H9 (cell line): ENCODE data around the gene UBR2. TPM values are rescaled to one million over a fixed set of nuclear protein-coding genes. Genes with fewer than 3 reads are reported as not detected.

Experiments used
- DNase-seq: peaks from one replicate; pipeline ENCODE4 v3.0.0-alpha.2; 2017
- H2AFZ ChIP-seq: one replicate; pipeline ENCODE4 v1.6.1; 2013; ENCODE audit warnings: mild to moderate bottlenecking, low read length, control low read depth, moderate library complexity
- H2AK5ac ChIP-seq: 2 replicates; pipeline ENCODE4 v1.6.1; 2013; ENCODE audit warnings: low read length, control low read depth, mixed read lengths; ENCODE audit not compliant: insufficient read length
- H2BK120ac ChIP-seq: one replicate; pipeline ENCODE4 v1.6.1; 2013; ENCODE audit warnings: low read depth, mild to moderate bottlenecking, low read length, control low read depth, inconsistent platforms; ENCODE audit not compliant: poor library complexity, severe bottlenecking
- H2BK12ac ChIP-seq: 2 replicates; pipeline ENCODE4 v1.6.1; 2013; ENCODE audit warnings: low read length, control low read depth, mixed read lengths, low read depth; ENCODE audit not compliant: insufficient read length
- H2BK15ac ChIP-seq: 2 replicates; pipeline ENCODE4 v1.6.1; 2013; ENCODE audit warnings: low read depth, low read length, control low read depth
- H2BK20ac ChIP-seq: one replicate; pipeline ENCODE4 v1.6.1; 2013; ENCODE audit warnings: low read depth, mild to moderate bottlenecking, low read length, control low read depth, inconsistent platforms; ENCODE audit not compliant: poor library complexity, severe bottlenecking
- H2BK5ac ChIP-seq: 2 replicates; pipeline ENCODE4 v1.6.1; 2013; ENCODE audit warnings: low read length, control low read depth, mixed read lengths; ENCODE audit not compliant: insufficient read length
- H3K14ac ChIP-seq: 2 replicates; pipeline ENCODE4 v1.6.1; 2013; ENCODE audit warnings: low read length, control low read depth; ENCODE audit not compliant: insufficient read depth
- H3K18ac ChIP-seq: 2 replicates; pipeline ENCODE4 v1.6.1; 2013; ENCODE audit warnings: low read depth, mild to moderate bottlenecking, mixed read lengths, low read length, control low read depth; ENCODE audit not compliant: insufficient read length
- H3K23ac ChIP-seq: 2 replicates; pipeline ENCODE4 v1.6.1; 2013; ENCODE audit warnings: low read length, control low read depth, mixed read lengths, low read depth; ENCODE audit not compliant: insufficient read length
- H3K23me2 ChIP-seq: 2 replicates; pipeline ENCODE4 v1.6.1; 2013; ENCODE audit warnings: low read depth, mild to moderate bottlenecking, mixed read lengths, low read length, control low read depth; ENCODE audit not compliant: insufficient read length, poor library complexity, severe bottlenecking
- H3K27ac ChIP-seq: 2 replicates; pipeline ENCODE4 v1.5.1; 2013; ENCODE audit warnings: low read length, control low read depth, mixed read lengths, low read depth; ENCODE audit not compliant: insufficient read length
- H3K27me3 ChIP-seq: 2 replicates; pipeline ENCODE4 v1.6.1; 2013; ENCODE audit warnings: low read length, control low read depth, inconsistent platforms; ENCODE audit not compliant: insufficient read depth
- H3K4ac ChIP-seq: 2 replicates; pipeline ENCODE4 v1.6.1; 2013; ENCODE audit warnings: low read depth, mild to moderate bottlenecking, control low read depth, inconsistent platforms, low read length, moderate library complexity
- H3K4me1 ChIP-seq: 2 replicates; pipeline ENCODE4 v1.6.1; 2013; ENCODE audit warnings: low read length, control low read depth, inconsistent platforms; ENCODE audit not compliant: insufficient read depth
- H3K4me2 ChIP-seq: 2 replicates; pipeline ENCODE4 v1.6.1; 2013; ENCODE audit warnings: low read length, control low read depth, mixed read lengths; ENCODE audit not compliant: insufficient read length, insufficient read depth
- H3K56ac ChIP-seq: 2 replicates; pipeline ENCODE4 v1.6.1; 2013; ENCODE audit warnings: low read depth, mild to moderate bottlenecking, mixed read lengths, low read length, control low read depth; ENCODE audit not compliant: insufficient read length
- H3K79me1 ChIP-seq: 2 replicates; pipeline ENCODE4 v1.6.1; 2013; ENCODE audit warnings: low read depth, mild to moderate bottlenecking, moderate library complexity, low read length, control low read depth, inconsistent platforms; ENCODE audit not compliant: insufficient read depth, poor library complexity, severe bottlenecking
- H3K79me2 ChIP-seq: 2 replicates; pipeline ENCODE4 v1.6.1; 2013; ENCODE audit warnings: low read length, control low read depth, inconsistent platforms; ENCODE audit not compliant: insufficient read depth
- H3K9ac ChIP-seq: 2 replicates; pipeline ENCODE4 v1.6.1; 2013; ENCODE audit warnings: low read length, control low read depth, mixed read lengths; ENCODE audit not compliant: insufficient read length; ENCODE audit errors: extremely low read depth
- H3K9me3 ChIP-seq: one replicate; pipeline ENCODE4 v1.6.1; 2013; ENCODE audit warnings: low read depth, low read length, inconsistent platforms; ENCODE audit not compliant: control insufficient read depth
- H3T11ph ChIP-seq: one replicate; pipeline ENCODE4 v1.6.1; 2013; ENCODE audit warnings: mild to moderate bottlenecking, low read length, control low read depth, inconsistent platforms
- H4K20me1 ChIP-seq: one replicate; pipeline ENCODE4 v1.6.1; 2013; ENCODE audit not compliant: control insufficient read depth, insufficient read length, insufficient read depth
- H4K5ac ChIP-seq: 2 replicates; pipeline ENCODE4 v1.6.1; 2013; ENCODE audit warnings: low read depth, mild to moderate bottlenecking, mixed read lengths, low read length, control low read depth; ENCODE audit not compliant: insufficient read length
- H4K8ac ChIP-seq: replicated peaks from 2 replicates; pipeline ENCODE4 v1.6.1; 2013; ENCODE audit warnings: low read length, control low read depth, mixed read lengths, low read depth; ENCODE audit not compliant: insufficient read length
- H4K91ac ChIP-seq: 2 replicates; pipeline ENCODE4 v1.6.1; 2013; ENCODE audit warnings: low read depth, mild to moderate bottlenecking, moderate library complexity, mixed read lengths, low read length, control low read depth; ENCODE audit not compliant: insufficient read length
- H3K27ac Mint-ChIP-seq, 3 experiments: 2 replicates in 2 of 3; 3 replicates in 1 of 3; pipeline ENCODE4 v1.8.0; 2020 to 2021; ENCODE audit warnings: mixed read lengths in 3 of 3, mild to moderate bottlenecking in 1 of 3, moderate library complexity in 1 of 3
- H3K27me3 Mint-ChIP-seq: 2 replicates; pipeline ENCODE4 v1.8.0; 2021; ENCODE audit warnings: low read depth, mild to moderate bottlenecking, moderate library complexity, mixed read lengths
- H3K36me3 Mint-ChIP-seq, 3 experiments: 2 replicates in 2 of 3; 3 replicates in 1 of 3; pipeline ENCODE4 v1.8.0; 2020 to 2021; ENCODE audit warnings: low read depth in 3 of 3, mixed read lengths in 3 of 3; ENCODE audit not compliant: insufficient read depth in 1 of 3
- H3K4me1 Mint-ChIP-seq, 2 experiments: 2 replicates each; pipeline ENCODE4 v1.8.0; 2020; ENCODE audit warnings: mixed read lengths in 2 of 2
- H3K4me3 Mint-ChIP-seq, 2 experiments: 2 replicates in 1 of 2; 3 replicates in 1 of 2; pipeline ENCODE4 v1.8.0; 2020 to 2021; ENCODE audit warnings: mild to moderate bottlenecking in 2 of 2, mixed read lengths in 2 of 2, moderate library complexity in 1 of 2
- H3K9me3 Mint-ChIP-seq, 2 experiments: 2 replicates in 1 of 2; 3 replicates in 1 of 2; pipeline ENCODE4 v1.8.0; 2020; ENCODE audit warnings: mild to moderate bottlenecking in 2 of 2, mixed read lengths in 2 of 2, moderate library complexity in 1 of 2
- WGBS: extraction: QIAGEN DNeasy Blood & Tissue Kit; methylation state at CpG from one replicate; pipeline ENCODE4 v1.1.7; 2013; ENCODE audit warnings: missing lambda C conversion rate, low lambda C conversion rate, mixed read lengths; ENCODE audit not compliant: insufficient read length; ENCODE audit errors: extremely low coverage; 5-methylcytosine and 5-hydroxymethylcytosine counted together
- total RNA-seq: library from RNA; stranded (reverse); gene quantifications from 2 replicates; pipeline ENCODE4 v1.2.1, GENCODE V29; 2021
- TF ChIP-seq, protein P1 (sequence below): fragments of 200-600 bp; sonication (generic); conservative IDR thresholded peaks from 3 replicates; pipeline ENCODE4 v1.8.0; 2021; ENCODE audit warnings: antibody characterized with exemption, mild to moderate bottlenecking

UBR2 gene
- total RNA-seq, 1 experiment from 2014 or later = 18.7 TPM

DNA sequence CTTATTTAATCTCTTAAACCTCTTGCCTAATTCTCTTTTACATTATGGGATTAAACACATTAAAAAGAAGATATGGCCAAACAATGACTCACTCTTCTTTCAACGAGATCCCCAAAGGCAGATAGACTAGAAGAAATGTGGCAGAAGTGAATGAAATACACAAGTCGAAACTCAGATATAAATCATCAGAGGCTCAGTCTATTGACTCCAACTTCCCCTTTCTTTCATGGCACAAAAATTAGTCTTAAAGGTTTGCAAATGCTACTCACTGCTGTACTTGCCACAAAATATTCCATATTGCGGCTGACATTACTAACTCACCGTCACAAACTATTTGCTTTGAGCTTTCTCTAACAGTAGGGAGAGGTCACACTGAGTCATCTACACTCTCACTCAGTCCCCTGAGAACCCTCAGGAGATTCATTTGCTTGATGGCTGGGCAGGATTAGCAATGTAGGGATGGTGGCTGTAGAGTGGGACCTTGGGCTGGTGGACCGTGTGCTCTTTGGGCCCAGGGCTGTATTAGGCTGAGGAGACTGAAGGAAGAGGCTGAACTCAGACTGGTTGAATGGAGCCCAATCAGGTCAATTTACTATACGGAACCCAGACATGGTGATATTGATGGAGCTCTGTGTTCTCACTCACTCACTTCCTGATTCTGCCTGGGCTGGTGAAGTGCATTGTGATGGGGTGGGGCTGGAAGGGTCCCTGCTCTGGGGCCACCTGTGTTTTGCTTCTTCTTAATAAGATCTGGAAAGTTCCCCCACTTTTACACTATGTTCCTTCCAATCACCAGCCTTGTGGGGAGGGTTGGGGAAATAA lies 42.8 kb upstream of the UBR2 start:
- DNase-seq = no peak
- Histone ChIP-seq H2AK5ac (no peak overlapping the region), H3K27ac (no peak overlapping the region), H3K9me3 (no peaks in the 10 kb centered on the region), H3K4me1 (no peaks in the 10 kb centered on the region), H3K23ac (no peak overlapping the region), H4K91ac (no peak overlapping the region), H3K79me2 (no peaks in the 10 kb centered on the region), H4K5ac (no peak overlapping the region), H3K56ac (no peak overlapping the region), H2AFZ (no peak overlapping the region), H3K27me3 (no peaks in the 10 kb centered on the region), H2BK15ac (no peak overlapping the region), H3K79me1 (no peaks in the 10 kb centered on the region), H3K4ac (no peak overlapping the region), H2BK12ac (no peak overlapping the region), H3K4me2 (no peak overlapping the region), H3K9ac (no peak overlapping the region), H2BK20ac (no peak overlapping the region), H3K23me2 (no peaks in the 10 kb centered on the region), H4K8ac (no peak overlapping the region), H2BK5ac (no peak overlapping the region), H3T11ph (no peak overlapping the region), H3K14ac (no peak overlapping the region), H2BK120ac (no peak overlapping the region), H4K20me1 (no peaks in the 10 kb centered on the region), H3K18ac (no peak overlapping the region)
- TF ChIP-seq, protein P1, sequence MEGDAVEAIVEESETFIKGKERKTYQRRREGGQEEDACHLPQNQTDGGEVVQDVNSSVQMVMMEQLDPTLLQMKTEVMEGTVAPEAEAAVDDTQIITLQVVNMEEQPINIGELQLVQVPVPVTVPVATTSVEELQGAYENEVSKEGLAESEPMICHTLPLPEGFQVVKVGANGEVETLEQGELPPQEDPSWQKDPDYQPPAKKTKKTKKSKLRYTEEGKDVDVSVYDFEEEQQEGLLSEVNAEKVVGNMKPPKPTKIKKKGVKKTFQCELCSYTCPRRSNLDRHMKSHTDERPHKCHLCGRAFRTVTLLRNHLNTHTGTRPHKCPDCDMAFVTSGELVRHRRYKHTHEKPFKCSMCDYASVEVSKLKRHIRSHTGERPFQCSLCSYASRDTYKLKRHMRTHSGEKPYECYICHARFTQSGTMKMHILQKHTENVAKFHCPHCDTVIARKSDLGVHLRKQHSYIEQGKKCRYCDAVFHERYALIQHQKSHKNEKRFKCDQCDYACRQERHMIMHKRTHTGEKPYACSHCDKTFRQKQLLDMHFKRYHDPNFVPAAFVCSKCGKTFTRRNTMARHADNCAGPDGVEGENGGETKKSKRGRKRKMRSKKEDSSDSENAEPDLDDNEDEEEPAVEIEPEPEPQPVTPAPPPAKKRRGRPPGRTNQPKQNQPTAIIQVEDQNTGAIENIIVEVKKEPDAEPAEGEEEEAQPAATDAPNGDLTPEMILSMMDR = no peak
- Mint-ChIP-seq H3K36me3 (peaks cover 0 to 4% (median 0%) of the 10 kb centered on the region in 3 experiments; a peak in 2 of 7 replicates), H3K9me3 (peaks cover 7% of the 10 kb centered on the region in 2 experiments; a peak in 3 of 5 replicates), H3K4me1 (no peaks in the 10 kb centered on the region), H3K4me3 (no peak overlapping the region), H3K27me3 (peaks cover 1% of the 10 kb centered on the region; the same call in 1 of the 2 replicates), H3K27ac (no peak overlapping the region)
- no CpG with 5 or more reads among the region's 6 CpGs for WGBS
